ENCODE results near the gene HSD17B3. TPM values are rescaled to one million over a fixed set of nuclear protein-coding genes. Genes with fewer than 3 reads are reported as not detected.
"Not testable (repeated sequence)": the region's sequence is repeated elsewhere in the genome, so short reads cannot be mapped to it uniquely, and the experiment has no call there.

Gene HSD17B3
- polyA plus RNA-seq (ENCODE audit: insufficient read length in 12 of 12): 1 to 10 TPM in 4 of 12 donors, under 1 TPM in 6, not detected in 2; 0.20 to 2.7 (median 0.52) TPM
- long read RNA-seq, donor 1: 0 reads
- long read RNA-seq, donor 2: 0 reads
- long read RNA-seq, donor 3: 0 reads
- long read RNA-seq, donor 4: 0 reads
- long read RNA-seq, donor 5: 0 reads
- long read RNA-seq, donor 6: 0 reads
- long read RNA-seq, donor 7: 0 reads
- long read RNA-seq, donor 8: 0 reads
- long read RNA-seq, donor 9: 0 reads
- long read RNA-seq, donor 10: 0 reads
- long read RNA-seq, donor 11: 0 reads

- DNase-seq: no peak
Measured at GRCh38 chr9:96302021-96302420, at the start of gene HSD17B3. Gene HSD17B3 (minus strand): TSS chr9:96302176. CDS start chr9:96302104, 72 bp downstream.

- no peak for DNase-seq
Measured at GRCh38 chr9:96350866-96351265, 48.9 kb upstream of the HSD17B3 start.

GRCh38 chr9:96348261-96348660, 46.3 kb upstream of the HSD17B3 start:
- no peak for DNase-seq

- DNase-seq: no peak
Measured at GRCh38 chr9:96345551-96345950, 43.6 kb upstream of the HSD17B3 start.

- DNase-seq: peak; percentile 50
Measured at GRCh38 chr9:96344458-96345180, 42.6 kb upstream of the HSD17B3 start.

- no peak for DNase-seq
Measured at GRCh38 chr9:96343515-96344360, 41.8 kb upstream of the HSD17B3 start.

- no peak for DNase-seq
Measured at GRCh38 chr9:96342571-96343245, 40.7 kb upstream of the HSD17B3 start.

- no peak for DNase-seq
Measured at GRCh38 chr9:96340707-96341106, 38.7 kb upstream of the HSD17B3 start.

GRCh38 chr9:96338299-96338698, 36.3 kb upstream of the HSD17B3 start:
- DNase-seq: no peak

- DNase-seq: no peak
Measured at GRCh38 chr9:96333958-96334357, 32.0 kb upstream of the HSD17B3 start.

- no peak for DNase-seq
Measured at GRCh38 chr9:96331236-96331947, 29.4 kb upstream of the HSD17B3 start.

- DNase-seq: peak; percentile 63
Measured at GRCh38 chr9:96327694-96328352, 25.8 kb upstream of the HSD17B3 start.

- no peak for DNase-seq
Measured at GRCh38 chr9:96323169-96323568, 21.2 kb upstream of the HSD17B3 start.

- not testable (repeated sequence) for DNase-seq
Measured at GRCh38 chr9:96322736-96323135, 20.8 kb upstream of the HSD17B3 start.

GRCh38 chr9:96322210-96322609, 20.2 kb upstream of the HSD17B3 start:
- not testable (repeated sequence) for DNase-seq

- DNase-seq: no peak
Measured at GRCh38 chr9:96321515-96321914, 19.5 kb upstream of the HSD17B3 start.

- no peak for DNase-seq
Measured at GRCh38 chr9:96320749-96321280, 18.8 kb upstream of the HSD17B3 start.

- DNase-seq: no peak
Measured at GRCh38 chr9:96318921-96319565, 17.1 kb upstream of the HSD17B3 start.

- peak; percentile 57 for DNase-seq
Measured at GRCh38 chr9:96317335-96317980, 15.5 kb upstream of the HSD17B3 start.

Data from muscle of arm (tissue), 14 donors.